GM13977 (cell line): ENCODE results near the gene PELI3.

Experiments
- DNase-seq: peaks from one replicate; pipeline ENCODE4 v3.0.0; 2012; ENCODE audit warnings: low spot score
- CTCF ChIP-seq: IDR thresholded peaks from 2 replicates; pipeline ENCODE4 v1.5.1; 2012; ENCODE audit warnings: mild to moderate bottlenecking, control low read depth; ENCODE audit not compliant: insufficient read depth; ENCODE audit errors: extremely low read depth, missing control alignments
- in situ Hi-C: fragments of 300-500 bp; cut with MboI; formaldehyde crosslinking; loops from one replicate; pipeline ENCODE4 v1.12.0; 2022; ENCODE audit warnings: low sequenced_read_pairs, low pct_unique_long_range_greater_than_20kb, mixed read lengths, inconsistent platforms; ENCODE audit not compliant: unreplicated experiment

PELI3 gene

GRCh38 chr11:66478729-66479393 lies 12.2 kb downstream of the PELI3 start:
- peak; percentile 86 for TF ChIP-seq CTCF
- in situ Hi-C loops: loop anchor here (10.0 kb wide), 1 partner anchor 74 kb away; no protein-coding TSS in a partner anchor
- peak; percentile 77 for DNase-seq

GRCh38 chr11:66479394-66480116 lies 12.8 kb downstream of the PELI3 start:
- in situ Hi-C loops: loop anchor here (10.0 kb wide), 1 partner anchor 75 kb away; no protein-coding TSS in a partner anchor
- DNase-seq: no peak
- TF ChIP-seq CTCF: no peak

DNA sequence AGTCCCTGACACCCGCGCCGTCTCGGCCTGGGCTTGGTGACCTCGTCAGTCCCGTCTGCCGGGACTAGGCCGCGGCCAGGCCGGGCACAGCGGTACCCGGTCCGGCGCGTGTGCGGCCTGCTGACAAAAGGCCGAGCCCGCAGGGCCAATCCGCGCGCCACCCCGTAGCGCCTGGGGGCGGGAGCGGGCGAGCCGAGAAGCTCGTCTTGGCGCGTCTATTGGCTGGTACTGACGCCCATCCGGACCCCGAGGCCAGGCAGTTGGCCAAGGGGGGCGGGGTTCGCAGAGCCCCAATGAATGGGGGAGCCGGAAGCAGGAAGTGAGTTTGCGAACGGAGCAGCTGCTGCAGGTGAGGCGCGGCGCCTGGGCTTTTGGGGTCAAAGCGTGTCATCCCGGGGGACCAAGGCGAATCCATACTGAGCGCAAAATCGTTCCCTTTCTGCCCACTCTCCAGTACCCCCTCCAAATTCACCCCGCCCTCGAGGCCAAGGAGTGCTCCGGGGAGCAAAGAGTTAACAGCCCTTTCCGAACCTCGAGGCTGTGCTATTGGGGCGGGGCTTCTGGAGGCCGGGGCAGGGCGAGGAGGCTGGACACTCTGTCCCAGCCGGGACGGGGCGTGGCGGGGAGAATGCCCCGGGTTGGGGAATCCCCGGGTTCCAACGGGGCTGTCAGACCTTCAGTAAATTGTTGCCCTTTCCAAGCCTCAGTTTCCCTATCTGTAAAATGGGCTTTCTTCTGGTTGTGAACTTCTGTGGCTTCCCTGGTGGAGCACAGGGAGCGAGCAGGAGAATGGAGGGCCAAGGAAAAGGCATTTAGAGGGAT lies 13.6 kb downstream of the PELI3 start, which contains the start of gene DPP3:
Gene DPP3 (plus strand): TSS at position 318 of the 822 bp plus-strand sequence. CDS start 1,767 bp downstream, outside the sequence.
- DNase-seq: peak; percentile 100
- no peak for TF ChIP-seq CTCF
- in situ Hi-C loops: no loop called here

GRCh38 chr11:66484806-66485380 lies 18.2 kb downstream of the PELI3 start:
- in situ Hi-C loops: no loop called here
- no peak for DNase-seq
- TF ChIP-seq CTCF: no peak

- no peak for DNase-seq
- in situ Hi-C loops: no loop called here
- TF ChIP-seq CTCF: no peak
Measured at GRCh38 chr11:66488957-66489356, 22.3 kb downstream of the PELI3 start.

- no peak for TF ChIP-seq CTCF
- in situ Hi-C loops: no loop called here
- DNase-seq: no peak
Measured at GRCh38 chr11:66489636-66490035, 22.9 kb downstream of the PELI3 start.
